Common myeloid progenitor, CD34-positive (primary cell): ENCODE measurements around the gene FAM181A.
A peak's percentile ranks its signal among the peaks of the same experiment; 100 is the strongest.

Experiments
- CTCF ChIA-PET: fragments of 350-600 bp; sonication (Branson Sonifier 250); formaldehyde crosslinking; loops from one replicate; lab custom pipeline; 2021; ENCODE audit warnings: antibody characterized with exemption; lab: Charles Lee
- POLR2A ChIA-PET: fragments of 350-600 bp; sonication (Branson Sonifier 250); formaldehyde crosslinking; loops from one replicate; lab custom pipeline; 2021; ENCODE audit warnings: antibody characterized with exemption; lab: Charles Lee
- DNase-seq, 3 donors: peaks; one replicate each; pipeline versions ENCODE4 v3.0.0 to v3.0.0-alpha.2; 2013
- H3K27ac ChIP-seq, 2 experiments: 1 replicate in 1 of 2; 2 replicates in 1 of 2; pipeline ENCODE4 v1.7.0; 2013; ENCODE audit warnings: inconsistent platforms in 2 of 2, low read length in 2 of 2, mild to moderate bottlenecking in 2 of 2, low read depth in 1 of 2, moderate library complexity in 1 of 2; ENCODE audit not compliant: severe bottlenecking in 2 of 2, insufficient read depth in 1 of 2, poor library complexity in 1 of 2
- H3K27me3 ChIP-seq, 5 experiments: replicated peaks in 2 of 5; 1 replicate in 3 of 5; 2 replicates in 2 of 5; pipeline versions ENCODE4 v1.6.1 to v1.7.0; 2013; ENCODE audit warnings: low read length in 4 of 5, mild to moderate bottlenecking in 2 of 5, moderate library complexity in 2 of 5, inconsistent platforms in 1 of 5; ENCODE audit not compliant: insufficient read depth in 5 of 5, control insufficient read depth in 4 of 5
- H3K36me3 ChIP-seq, 4 experiments: 1 replicate in 2 of 4; 2 replicates in 2 of 4; pipeline versions ENCODE4 v1.6.1 to v1.7.0; 2013; ENCODE audit warnings: low read length in 3 of 4, control low read depth in 1 of 4, mild to moderate bottlenecking in 1 of 4; ENCODE audit not compliant: control insufficient read depth in 4 of 4, insufficient read depth in 4 of 4
- H3K4me1 ChIP-seq, 4 experiments: 1 replicate in 3 of 4; 2 replicates in 1 of 4; pipeline versions ENCODE4 v1.6.1 to v1.7.1; 2013; ENCODE audit warnings: low read length in 3 of 4, mild to moderate bottlenecking in 3 of 4, control low read depth in 1 of 4, inconsistent platforms in 1 of 4, moderate library complexity in 1 of 4; ENCODE audit not compliant: control insufficient read depth in 4 of 4, insufficient read depth in 4 of 4; ENCODE audit errors: control extremely low read depth in 1 of 4
- H3K4me3 ChIP-seq, 7 experiments: 1 replicate in 4 of 7; 2 replicates in 3 of 7; pipeline versions ENCODE4 v1.5.1 to v1.7.0; 2013; ENCODE audit warnings: mild to moderate bottlenecking in 7 of 7, low read length in 6 of 7, moderate library complexity in 6 of 7, inconsistent platforms in 2 of 7, low read depth in 2 of 7, control low read depth in 1 of 7; ENCODE audit not compliant: insufficient read depth in 4 of 7, control insufficient read depth in 1 of 7; ENCODE audit errors: extremely low read depth in 1 of 7
- H3K9me3 ChIP-seq, 5 experiments: 1 replicate in 4 of 5; 2 replicates in 1 of 5; pipeline versions ENCODE4 v1.6.1 to v1.7.1; 2013; ENCODE audit warnings: low read length in 4 of 5, mild to moderate bottlenecking in 2 of 5, inconsistent platforms in 1 of 5, low read depth in 1 of 5, moderate library complexity in 1 of 5; ENCODE audit not compliant: control insufficient read depth in 4 of 5, insufficient read depth in 2 of 5; ENCODE audit errors: control extremely low read depth in 1 of 5
- WGBS: methylation state at CpG from one replicate; pipeline ENCODE4 v1.1.5; 2013; ENCODE audit not compliant: insufficient coverage; 5-methylcytosine and 5-hydroxymethylcytosine counted together

FAM181A gene

GRCh38 chr14:93929657-93930056, 2.5 kb downstream of the FAM181A start:
- WGBS = 96% methylated on average over 8 of the region's 11 CpGs
- POLR2A ChIA-PET = no interaction called here
- H3K9me3 ChIP-seq = no peaks in the 10 kb centered on the region
- CTCF ChIA-PET = no interaction called here
- H3K27me3 ChIP-seq = peaks cover 0 to 4% (median 0%) of the 10 kb centered on the region in 5 experiments
- no peaks in the 10 kb centered on the region for H3K36me3 ChIP-seq
- no peaks in the 10 kb centered on the region for H3K4me1 ChIP-seq
- H3K4me3 ChIP-seq = no peak overlapping the region
- H3K27ac ChIP-seq = no peak overlapping the region
- no peak for DNase-seq

- CTCF ChIA-PET = no interaction called here
- POLR2A ChIA-PET = no interaction called here
- Histone ChIP-seq H3K4me3 (no peak overlapping the region), H3K27ac (no peak overlapping the region), H3K36me3 (no peaks in the 10 kb centered on the region), H3K9me3 (no peaks in the 10 kb centered on the region), H3K4me1 (no peaks in the 10 kb centered on the region), H3K27me3 (peaks cover 0 to 4% (median 0%) of the 10 kb centered on the region in 5 experiments)
- no peak for DNase-seq
- WGBS = 98% methylated on average over 8 of the region's 8 CpGs
These were observed 3.3 kb downstream of the FAM181A start for GRCh38 chr14:93930296-93930988.

- no peak overlapping the region for H3K4me3 ChIP-seq
- H3K27ac ChIP-seq = no peak overlapping the region
- ChIA-PET CTCF (no interaction called here), POLR2A (no interaction called here)
- no peaks in the 10 kb centered on the region for H3K36me3 ChIP-seq
- 92% methylated on average over 4 of the region's 4 CpGs for WGBS
- no peaks in the 10 kb centered on the region for H3K9me3 ChIP-seq
- DNase-seq = no peak
- peaks cover 0 to 4% (median 0%) of the 10 kb centered on the region in 5 experiments for H3K27me3 ChIP-seq
- no peaks in the 10 kb centered on the region for H3K4me1 ChIP-seq
These were observed 3.8 kb downstream of the FAM181A start for GRCh38 chr14:93930989-93931307.

GRCh38 chr14:93932642-93933041, 5.5 kb downstream of the FAM181A start:
- ChIA-PET CTCF (interaction anchor here (1.3 to 22.3 kb wide), 2 partner anchors 9 to 40 kb away, joined by 4 to 632 read pairs; partner anchors contain the start of gene ASB2), POLR2A (no interaction called here)
- Histone ChIP-seq H3K27ac (no peak overlapping the region), H3K4me1 (no peaks in the 10 kb centered on the region), H3K27me3 (peaks cover 0 to 4% (median 2%) of the 10 kb centered on the region in 5 experiments), H3K4me3 (no peak overlapping the region), H3K9me3 (no peaks in the 10 kb centered on the region), H3K36me3 (no peaks in the 10 kb centered on the region)
- no peak for DNase-seq
- WGBS = 100% methylated on average over 4 of the region's 4 CpGs

GRCh38 chr14:93935213-93935612, 8.1 kb downstream of the FAM181A start:
- no peak overlapping the region for H3K4me3 ChIP-seq
- no peak for DNase-seq
- CTCF ChIA-PET = interaction anchor here (1.3 to 22.3 kb wide), 6 partner anchors 15 to 84 kb away, joined by 4 to 632 read pairs (median 42); partner anchors contain the start of genes ASB2 and CCDC197
- no peak overlapping the region for H3K27ac ChIP-seq
- WGBS = 100% methylated on average over 2 of the region's 8 CpGs
- peaks cover 0 to 17% (median 9%) of the 10 kb centered on the region in 5 experiments for H3K27me3 ChIP-seq
- no peaks in the 10 kb centered on the region for H3K9me3 ChIP-seq
- POLR2A ChIA-PET = no interaction called here
- peaks cover 0 to 9% (median 7%) of the 10 kb centered on the region in 4 experiments for H3K4me1 ChIP-seq
- H3K36me3 ChIP-seq = no peaks in the 10 kb centered on the region

- Histone ChIP-seq H3K4me1 (peaks cover 0 to 9% (median 7%) of the 10 kb centered on the region in 4 experiments), H3K9me3 (no peaks in the 10 kb centered on the region), H3K36me3 (no peaks in the 10 kb centered on the region), H3K27me3 (peaks cover 0 to 17% (median 9%) of the 10 kb centered on the region in 5 experiments), H3K27ac (no peak overlapping the region), H3K4me3 (no peak overlapping the region)
- POLR2A ChIA-PET = no interaction called here
- peak; percentile 25 to 59 (median 56) for DNase-seq
- CTCF ChIA-PET = interaction anchor here (0.7 to 22.3 kb wide), 9 partner anchors 12 to 281 kb away, joined by 3 to 632 read pairs (median 7); partner anchors contain the start of genes ASB2 and CCDC197
- 71% methylated on average over 3 of the region's 5 CpGs for WGBS
These were observed 9.1 kb downstream of the FAM181A start for GRCh38 chr14:93936245-93936644.

- 96% methylated on average over 4 of the region's 6 CpGs for WGBS
- ChIA-PET POLR2A (no interaction called here), CTCF (interaction anchor here (0.7 to 22.3 kb wide), 9 partner anchors 13 to 282 kb away, joined by 3 to 632 read pairs (median 7); partner anchors contain the start of genes ASB2 and CCDC197)
- H3K36me3 ChIP-seq = no peaks in the 10 kb centered on the region
- DNase-seq = no peak
- H3K27ac ChIP-seq = no peak overlapping the region
- peaks cover 0 to 17% (median 9%) of the 10 kb centered on the region in 5 experiments for H3K27me3 ChIP-seq
- H3K4me1 ChIP-seq = peaks cover 0 to 9% (median 7%) of the 10 kb centered on the region in 4 experiments
- H3K4me3 ChIP-seq = no peak overlapping the region
- no peaks in the 10 kb centered on the region for H3K9me3 ChIP-seq
These were observed 9.8 kb downstream of the FAM181A start for GRCh38 chr14:93936926-93937325.
